ENCODE measurements around the gene CUL4B. TPM values are rescaled to one million over a fixed set of nuclear protein-coding genes. Genes with fewer than 3 reads are reported as not detected.
"Not testable (repeated sequence)": the region's sequence is repeated elsewhere in the genome, so short reads cannot be mapped to it uniquely, and the experiment has no call there.

The CUL4B gene
- 16.1 TPM for polyA plus RNA-seq (2012; ENCODE audit: low read depth, missing spikeins)

DNA sequence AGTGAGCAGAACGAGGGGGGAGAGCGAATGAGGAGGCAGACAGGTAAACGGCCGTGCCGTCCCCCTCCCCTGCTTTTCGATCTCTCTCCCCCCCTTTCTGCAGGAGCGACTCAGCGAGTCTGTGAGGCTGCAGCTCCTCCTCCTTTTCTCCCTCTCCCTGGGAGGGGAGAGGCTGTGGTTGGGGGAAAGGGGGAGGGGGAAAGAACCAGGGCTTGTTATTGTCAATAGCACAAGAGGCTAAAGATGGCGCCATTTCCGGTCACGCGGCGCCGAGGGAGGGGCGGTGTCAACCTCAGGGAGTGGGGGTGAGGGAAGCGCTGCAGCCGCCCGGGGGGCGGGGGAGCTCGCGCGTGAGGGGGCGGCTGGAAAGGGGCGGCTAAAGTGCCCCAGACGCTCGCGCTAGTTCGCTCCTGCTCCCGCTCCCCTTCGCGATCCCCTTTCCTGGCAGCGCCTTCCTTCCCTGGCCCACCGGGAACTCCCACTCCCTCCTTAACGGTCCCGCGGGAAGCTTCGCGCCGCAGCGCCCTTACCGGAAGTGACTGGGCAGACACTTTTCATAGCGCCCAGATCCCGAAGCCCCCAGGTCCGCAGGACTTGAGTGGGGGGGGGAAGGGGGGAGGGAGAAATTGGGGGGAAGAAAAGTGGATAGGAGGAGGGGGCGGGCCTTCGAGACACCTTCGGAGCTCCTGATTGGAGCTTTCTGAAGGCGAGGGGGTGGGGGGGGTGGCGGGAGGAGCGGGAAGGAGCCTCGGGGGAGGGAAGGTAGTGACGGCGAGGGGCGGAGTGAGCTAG, at the start of gene CUL4B:
TSS of gene CUL4B (minus strand) at position 121 of the 792 bp plus-strand sequence. CDS start 324 bp downstream, outside the sequence.
- TF ChIP-seq SPI1 (IDR thresholded peaks at IDR 0.05; ENCODE audit: low read depth, low read length): no peak
- TF ChIP-seq POU2F2 (IDR thresholded peaks at IDR 0.05; ENCODE audit: low read depth, low read length): no peak
- peak; percentile 21; the same call in 1 of the 2 replicates for TF ChIP-seq TAF1 (IDR thresholded peaks at IDR 0.05; ENCODE audit: low read depth, low read length)
- peak; percentile 57; the same call in 1 of the 2 replicates for TF ChIP-seq POLR2A (IDR thresholded peaks at IDR 0.05; ENCODE audit: low read depth, low read length)
- TF ChIP-seq POLR2AphosphoS5 (IDR thresholded peaks at IDR 0.05; ENCODE audit: low read depth, low read length): no peak
- FAIRE-seq (peak; percentile 77), DNase-seq (ENCODE audit: insufficient read length, low spot score) (peak; percentile 42)

DNA sequence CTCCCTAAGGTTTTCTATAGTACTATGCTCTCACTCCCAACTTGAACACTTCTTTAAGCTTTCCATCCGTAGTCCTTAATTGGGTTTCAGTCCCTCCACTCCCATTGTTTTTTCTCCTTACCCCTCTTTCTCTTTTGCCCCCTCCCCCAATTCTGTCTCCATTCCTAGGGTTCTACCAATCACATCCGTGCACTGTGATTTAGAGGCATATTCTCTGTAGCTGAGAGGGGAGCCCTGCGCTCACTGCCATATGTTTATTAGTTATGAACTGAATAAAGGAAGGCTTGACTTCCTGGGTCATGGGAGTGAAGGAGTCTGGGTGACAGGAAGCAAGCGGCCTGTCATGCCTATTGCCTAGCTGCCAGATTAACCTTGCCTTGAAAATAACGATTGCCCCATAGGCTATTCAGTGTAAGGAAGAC, 43.6 kb upstream of the CUL4B start:
- FAIRE-seq (peak; percentile 87), DNase-seq (ENCODE audit: insufficient read length, low spot score) (peak; percentile 8)
- no peak for TF ChIP-seq PAX5 (IDR thresholded peaks at IDR 0.05; ENCODE audit: insufficient read depth, low read length, severe bottlenecking)
- 0 out of 2 replicates have a peak, but pooled peaks have one; percentile 3 for TF ChIP-seq POLR2A (IDR thresholded peaks at IDR 0.05; ENCODE audit: low read depth, low read length)

DNA sequence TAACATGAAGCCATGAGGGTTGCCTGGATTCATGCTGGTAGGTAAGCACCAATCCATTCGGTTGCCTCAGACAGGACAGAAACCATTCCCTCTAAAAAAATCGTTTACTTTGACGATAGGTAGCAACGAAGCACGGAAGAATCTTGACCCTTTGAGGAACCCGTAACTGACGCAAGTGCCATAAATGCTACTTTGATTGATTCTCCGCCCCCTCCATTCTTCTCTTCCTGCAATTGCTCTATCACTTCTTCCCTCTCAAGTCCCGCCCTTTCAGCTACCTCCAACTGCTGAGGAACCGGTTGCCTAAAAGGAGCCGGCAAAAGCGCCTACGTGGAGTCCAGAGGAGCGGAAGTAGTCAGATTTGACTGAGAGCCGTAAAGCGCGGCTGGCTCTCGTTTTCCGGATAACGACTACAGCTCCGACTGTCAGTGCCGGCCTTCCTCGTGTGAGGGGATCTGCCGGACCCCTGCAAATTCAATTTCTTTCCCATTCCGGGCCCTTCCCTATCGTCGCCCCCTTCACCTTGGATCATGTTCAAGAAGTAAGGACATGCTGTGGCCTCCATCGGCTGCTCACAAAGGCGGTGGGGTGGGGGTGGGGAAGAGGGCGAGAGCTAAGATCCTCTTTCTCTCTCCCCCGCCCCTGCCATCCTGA, 43.1 kb upstream of the CUL4B start, which contains the start of gene MCTS1:
TSS of gene MCTS1 (plus strand) at position 395 of the 654 bp plus-strand sequence. CDS start at position 531, 136 bp downstream.
- FAIRE-seq (peak; percentile 93), DNase-seq (ENCODE audit: insufficient read length, low spot score) (peak; percentile 17)
- TF ChIP-seq POU2F2 (IDR thresholded peaks at IDR 0.05; ENCODE audit: low read depth, low read length) (peak; percentile 26; the same call in 1 of the 2 replicates), SPI1 (IDR thresholded peaks at IDR 0.05; ENCODE audit: low read depth, low read length) (0 out of 2 replicates have a peak, but pooled peaks have one; percentile 34), POLR2A (IDR thresholded peaks at IDR 0.05; ENCODE audit: low read depth, low read length) (peak; percentile 46), POLR2AphosphoS5 (IDR thresholded peaks at IDR 0.05; ENCODE audit: low read depth, low read length) (0 out of 2 replicates have a peak, but pooled peaks have one; percentile 52), TAF1 (IDR thresholded peaks at IDR 0.05; ENCODE audit: low read depth, low read length) (peak; percentile 66), PAX5 (IDR thresholded peaks at IDR 0.05; ENCODE audit: insufficient read depth, low read length, severe bottlenecking) (no peak)

DNA sequence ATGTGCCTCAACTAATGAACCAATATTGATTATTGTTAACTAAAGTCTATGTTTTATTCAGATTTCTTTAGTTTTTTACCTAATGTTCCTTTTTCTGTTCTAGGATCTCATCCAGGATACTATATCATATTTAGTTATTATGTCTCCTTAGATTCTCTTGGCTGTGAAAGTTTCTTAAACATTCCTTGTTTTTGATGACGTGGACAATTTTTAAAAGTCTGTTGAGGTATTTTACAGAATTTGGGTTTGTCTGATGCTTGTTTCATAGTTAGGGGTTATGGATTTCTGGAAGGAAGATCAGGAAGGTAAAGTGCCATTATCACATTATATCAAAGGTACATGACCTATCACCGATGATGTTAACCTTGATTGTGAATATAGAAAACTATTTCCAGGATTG, 24.9 kb upstream of the CUL4B start:
- no peak for TF ChIP-seq TAF1 (IDR thresholded peaks at IDR 0.05; ENCODE audit: low read depth, low read length)
- no peak for TF ChIP-seq SPI1 (IDR thresholded peaks at IDR 0.05; ENCODE audit: low read depth, low read length)
- TF ChIP-seq PAX5 (IDR thresholded peaks at IDR 0.05; ENCODE audit: insufficient read depth, low read length, severe bottlenecking): no peak
- no peak for TF ChIP-seq POLR2AphosphoS5 (IDR thresholded peaks at IDR 0.05; ENCODE audit: low read depth, low read length)
- TF ChIP-seq POU2F2 (IDR thresholded peaks at IDR 0.05; ENCODE audit: low read depth, low read length): no peak
- TF ChIP-seq POLR2A (IDR thresholded peaks at IDR 0.05; ENCODE audit: low read depth, low read length): no peak
- no peak for FAIRE-seq
- DNase-seq (ENCODE audit: insufficient read length, low spot score): no peak

DNA sequence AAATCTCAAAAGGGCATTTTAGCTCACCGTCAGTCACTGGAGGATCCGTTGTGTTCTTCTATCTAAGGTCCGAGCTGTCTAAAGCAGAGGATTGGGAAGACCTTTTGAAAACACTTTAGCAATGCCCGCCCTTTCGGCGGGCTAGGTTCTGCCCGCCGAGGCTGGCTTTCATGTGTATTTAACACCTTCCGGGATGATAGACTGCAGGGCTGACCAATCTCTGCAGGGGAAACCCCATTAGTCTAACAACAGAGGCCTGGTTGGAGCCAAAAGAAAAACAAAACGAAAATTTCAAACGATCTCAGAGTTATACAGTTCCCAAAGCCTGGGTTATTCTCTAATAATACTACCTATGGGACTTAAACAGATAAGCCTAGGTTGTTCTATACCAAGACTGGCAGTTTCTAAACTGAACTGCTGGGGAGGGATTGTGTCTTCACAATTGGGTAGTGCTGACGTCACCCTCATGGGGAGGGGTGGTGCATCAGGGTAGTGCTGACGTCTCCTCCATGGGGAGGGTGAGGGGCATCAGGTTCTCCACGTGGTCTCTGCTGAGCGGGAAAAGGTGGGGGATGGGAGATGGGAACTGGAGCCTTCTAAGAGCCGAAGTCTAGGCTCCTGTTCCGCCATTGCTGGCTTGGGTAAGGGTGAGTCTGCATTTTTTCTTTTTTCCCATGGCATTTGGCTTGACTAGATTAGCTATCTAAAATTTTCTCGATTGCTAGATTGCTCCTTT, 14.8 kb upstream of the CUL4B start:
- no peak for TF ChIP-seq POU2F2 (IDR thresholded peaks at IDR 0.05; ENCODE audit: low read depth, low read length)
- TF ChIP-seq SPI1 (IDR thresholded peaks at IDR 0.05; ENCODE audit: low read depth, low read length): no peak
- no peak for TF ChIP-seq POLR2AphosphoS5 (IDR thresholded peaks at IDR 0.05; ENCODE audit: low read depth, low read length)
- no peak for TF ChIP-seq PAX5 (IDR thresholded peaks at IDR 0.05; ENCODE audit: insufficient read depth, low read length, severe bottlenecking)
- TF ChIP-seq TAF1 (IDR thresholded peaks at IDR 0.05; ENCODE audit: low read depth, low read length): no peak
- no peak for TF ChIP-seq POLR2A (IDR thresholded peaks at IDR 0.05; ENCODE audit: low read depth, low read length)
- FAIRE-seq (no peak), DNase-seq (ENCODE audit: insufficient read length, low spot score) (no peak)

GRCh38 chrX:120573806-120574205, 13.0 kb upstream of the CUL4B start:
- FAIRE-seq; DNase-seq (ENCODE audit: insufficient read length, low spot score): not testable (repeated sequence)

DNA sequence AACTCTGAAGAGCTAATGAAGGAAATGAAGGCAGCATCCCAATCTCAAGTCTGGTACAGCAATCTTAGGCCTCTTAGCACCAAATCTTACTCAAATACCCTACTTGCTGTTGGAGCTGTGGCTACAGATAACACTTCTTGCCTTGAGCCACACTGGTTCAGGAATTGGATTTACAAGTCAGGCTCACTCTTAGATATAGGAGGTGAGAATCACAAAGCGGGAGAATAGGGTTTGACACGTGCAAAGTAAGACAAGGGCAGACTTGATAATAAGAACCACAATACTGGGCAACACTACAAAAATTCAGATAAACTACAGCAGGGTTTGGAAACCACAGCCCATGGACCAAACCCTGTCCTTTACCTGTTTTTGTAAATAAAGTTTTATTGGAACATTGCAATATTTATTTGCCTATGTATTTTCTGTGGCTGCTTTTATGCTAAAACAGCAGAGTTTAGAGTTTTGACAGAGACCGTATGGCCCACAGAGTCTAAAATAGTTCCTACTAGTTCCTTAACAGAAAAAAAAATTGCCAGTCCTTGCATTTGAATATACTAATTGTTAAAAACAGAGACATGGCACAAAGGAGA, 9.3 kb upstream of the CUL4B start:
- FAIRE-seq (no peak), DNase-seq (ENCODE audit: insufficient read length, low spot score) (no peak)
- no peak for TF ChIP-seq TAF1 (IDR thresholded peaks at IDR 0.05; ENCODE audit: low read depth, low read length)
- TF ChIP-seq POLR2AphosphoS5 (IDR thresholded peaks at IDR 0.05; ENCODE audit: low read depth, low read length): no peak
- no peak for TF ChIP-seq POU2F2 (IDR thresholded peaks at IDR 0.05; ENCODE audit: low read depth, low read length)
- TF ChIP-seq SPI1 (IDR thresholded peaks at IDR 0.05; ENCODE audit: low read depth, low read length): no peak
- no peak for TF ChIP-seq POLR2A (IDR thresholded peaks at IDR 0.05; ENCODE audit: low read depth, low read length)
- TF ChIP-seq PAX5 (IDR thresholded peaks at IDR 0.05; ENCODE audit: insufficient read depth, low read length, severe bottlenecking): no peak

DNA sequence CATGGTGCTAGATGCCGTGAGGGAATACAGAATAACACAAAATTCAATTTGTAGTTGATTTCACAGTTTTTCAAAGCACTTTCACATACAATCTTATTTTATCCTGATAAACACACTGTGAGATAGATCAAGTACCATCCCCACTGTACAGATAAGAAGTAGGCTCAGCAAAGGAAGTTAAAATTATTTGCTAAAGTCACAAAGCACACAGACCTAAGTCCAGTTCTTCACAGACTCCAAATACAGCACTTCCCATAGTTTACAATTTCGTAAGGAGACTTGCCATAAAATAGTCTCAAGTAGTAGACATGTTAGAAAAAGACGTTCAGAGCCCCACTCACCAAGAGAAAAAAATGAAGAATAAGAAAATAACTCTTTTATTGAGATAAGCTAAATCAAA, 7.8 kb upstream of the CUL4B start:
- no peak for DNase-seq (ENCODE audit: insufficient read length, low spot score)
- no peak for FAIRE-seq
- no peak for TF ChIP-seq POU2F2 (IDR thresholded peaks at IDR 0.05; ENCODE audit: low read depth, low read length)
- no peak for TF ChIP-seq POLR2A (IDR thresholded peaks at IDR 0.05; ENCODE audit: low read depth, low read length)
- no peak for TF ChIP-seq PAX5 (IDR thresholded peaks at IDR 0.05; ENCODE audit: insufficient read depth, low read length, severe bottlenecking)
- TF ChIP-seq SPI1 (IDR thresholded peaks at IDR 0.05; ENCODE audit: low read depth, low read length): no peak
- no peak for TF ChIP-seq TAF1 (IDR thresholded peaks at IDR 0.05; ENCODE audit: low read depth, low read length)
- no peak for TF ChIP-seq POLR2AphosphoS5 (IDR thresholded peaks at IDR 0.05; ENCODE audit: low read depth, low read length)

- no peak for FAIRE-seq
- DNase-seq (ENCODE audit: insufficient read length, low spot score): no peak
- TF ChIP-seq POU2F2 (IDR thresholded peaks at IDR 0.05; ENCODE audit: low read depth, low read length) (no peak), SPI1 (IDR thresholded peaks at IDR 0.05; ENCODE audit: low read depth, low read length) (no peak), TAF1 (IDR thresholded peaks at IDR 0.05; ENCODE audit: low read depth, low read length) (no peak), POLR2AphosphoS5 (IDR thresholded peaks at IDR 0.05; ENCODE audit: low read depth, low read length) (no peak), PAX5 (IDR thresholded peaks at IDR 0.05; ENCODE audit: insufficient read depth, low read length, severe bottlenecking) (no peak), POLR2A (IDR thresholded peaks at IDR 0.05; ENCODE audit: low read depth, low read length) (no peak)
These were observed 7.3 kb upstream of the CUL4B start for GRCh38 chrX:120568035-120568434.
